Caco-2 (cell line): ENCODE measurements around the gene IL23A. TPM values are rescaled to one million over a fixed set of nuclear protein-coding genes. Genes with fewer than 3 reads are reported as not detected.

Experiments used
- BruUV-seq: library from RNA; stranded (reverse); fragments of 400-500 nt; replicated peaks from 2 replicates; lab custom pipeline; 2021; lab: Mats Ljungman, UMichigan
- CTCF ChIA-PET: fragments of 300-600 bp; sonication (Branson Sonifier 250); formaldehyde crosslinking; loops from one replicate; lab custom pipeline; 2022; ENCODE audit warnings: antibody characterized with exemption; lab: Charles Lee
- POLR2A ChIA-PET: fragments of 300-600 bp; sonication (Branson Sonifier 250); formaldehyde crosslinking; loops from one replicate; lab custom pipeline; 2022; ENCODE audit warnings: antibody characterized with exemption; lab: Charles Lee
- DNase-seq, 2 experiments: peaks; one replicate each; pipeline versions ENCODE4 v3.0.0 to v3.0.0-alpha.2; 2020 to 2022
- H3K27me3 ChIP-seq: replicated peaks from 2 replicates; pipeline ENCODE4 v1.6.0; 2011; ENCODE audit warnings: low read length; ENCODE audit not compliant: control insufficient read depth, insufficient read depth
- H3K36me3 ChIP-seq: 2 replicates; pipeline ENCODE4 v1.5.1; 2011; ENCODE audit warnings: low read length; ENCODE audit not compliant: control insufficient read depth, insufficient read depth
- H3K4me1 ChIP-seq: fragments of 250-450 bp; sonication (Bioruptor Pico); 2 replicates; pipeline ENCODE4 v1.5.1; 2020; ENCODE audit warnings: mild to moderate bottlenecking
- H3K4me3 ChIP-seq: 2 replicates; pipeline ENCODE4 v1.5.1; 2011; ENCODE audit warnings: low read depth, mild to moderate bottlenecking, control low read depth, low read length
- H3K9me3 ChIP-seq: fragments of 250-450 bp; sonication (Bioruptor Pico); 2 replicates; pipeline ENCODE4 v1.5.1; 2020; ENCODE audit warnings: mild to moderate bottlenecking, moderate library complexity
- H3K27ac Mint-ChIP-seq: one replicate; pipeline ENCODE4 v1.8.0; 2022; ENCODE audit warnings: mixed read lengths; ENCODE audit not compliant: unreplicated experiment
- H3K27me3 Mint-ChIP-seq: one replicate; pipeline ENCODE4 v1.8.0; 2022; ENCODE audit warnings: mixed read lengths; ENCODE audit not compliant: insufficient read depth, unreplicated experiment
- H3K36me3 Mint-ChIP-seq: one replicate; pipeline ENCODE4 v1.8.0; 2022; ENCODE audit warnings: mild to moderate bottlenecking, mixed read lengths; ENCODE audit not compliant: insufficient read depth, unreplicated experiment
- H3K4me1 Mint-ChIP-seq: one replicate; pipeline ENCODE4 v1.8.0; 2022; ENCODE audit warnings: low read depth, mixed read lengths; ENCODE audit not compliant: unreplicated experiment
- H3K4me3 Mint-ChIP-seq: one replicate; pipeline ENCODE4 v1.8.0; 2022; ENCODE audit warnings: mild to moderate bottlenecking, moderate library complexity, mixed read lengths; ENCODE audit not compliant: unreplicated experiment
- H3K9me3 Mint-ChIP-seq: one replicate; pipeline ENCODE4 v1.8.0; 2022; ENCODE audit warnings: mixed read lengths; ENCODE audit not compliant: unreplicated experiment
- CTCF ChIP-seq, 2 experiments: fragments of 200-600 bp in 1 of 2; IDR thresholded peaks; 1 replicate in 1 of 2; 2 replicates in 1 of 2; pipeline versions ENCODE4 v1.5.1 to v1.8.0; 2011 to 2022; ENCODE audit warnings: antibody characterized with exemption in 1 of 2, control low read depth in 1 of 2, inconsistent platforms in 1 of 2, low read depth in 1 of 2, low read length in 1 of 2, mild to moderate bottlenecking in 1 of 2, moderate library complexity in 1 of 2; ENCODE audit not compliant: insufficient read depth in 1 of 2, severe bottlenecking in 1 of 2, unreplicated experiment in 1 of 2
- intact Hi-C: fragments of 100-400 bp; cut with micrococcal nuclease; formaldehyde crosslinking; loops from one replicate; pipeline ENCODE4 v1.10.0; 2022; ENCODE audit not compliant: unreplicated experiment
- total RNA-seq: library from RNA; stranded (reverse); gene quantifications from 2 replicates; pipeline ENCODE4 v1.2.3, GENCODE V29; 2022

IL23A gene
- total RNA-seq, 1 experiment from 2014 or later: 0.48 TPM

GRCh38 chr12:56373515-56373914, 34.8 kb downstream of the IL23A start:
- no peak for TF ChIP-seq CTCF (IDR thresholded peaks at IDR 0.05; ENCODE audit: insufficient read depth in 1 of 2, low read depth in 1 of 2, low read length in 1 of 2, severe bottlenecking in 1 of 2, unreplicated experiment in 1 of 2)
- Mint-ChIP-seq H3K36me3 (no peaks in the 10 kb centered on the region), H3K27ac (no peak overlapping the region), H3K27me3 (no peaks in the 10 kb centered on the region), H3K4me1 (peaks cover 15% of the 10 kb centered on the region), H3K4me3 (no peak overlapping the region), H3K9me3 (no peaks in the 10 kb centered on the region)
- intact Hi-C loops: no loop called here
- H3K4me1 ChIP-seq: peaks cover 25% of the 10 kb centered on the region
- H3K9me3 ChIP-seq: peaks cover 9% of the 10 kb centered on the region; the same call in 1 of the 2 replicates
- no peaks in the 10 kb centered on the region for H3K27me3 ChIP-seq
- ChIA-PET POLR2A (no interaction called here), CTCF (interaction anchor here (1.5 kb wide), 1 partner anchor 13 kb away, joined by 3 read pairs; the partner anchor contains the start of gene STAT2)
- no peak overlapping the region for H3K4me3 ChIP-seq
- H3K36me3 ChIP-seq: no peaks in the 10 kb centered on the region
- BruUV-seq: no TSS peak
- no peak for DNase-seq

DNA sequence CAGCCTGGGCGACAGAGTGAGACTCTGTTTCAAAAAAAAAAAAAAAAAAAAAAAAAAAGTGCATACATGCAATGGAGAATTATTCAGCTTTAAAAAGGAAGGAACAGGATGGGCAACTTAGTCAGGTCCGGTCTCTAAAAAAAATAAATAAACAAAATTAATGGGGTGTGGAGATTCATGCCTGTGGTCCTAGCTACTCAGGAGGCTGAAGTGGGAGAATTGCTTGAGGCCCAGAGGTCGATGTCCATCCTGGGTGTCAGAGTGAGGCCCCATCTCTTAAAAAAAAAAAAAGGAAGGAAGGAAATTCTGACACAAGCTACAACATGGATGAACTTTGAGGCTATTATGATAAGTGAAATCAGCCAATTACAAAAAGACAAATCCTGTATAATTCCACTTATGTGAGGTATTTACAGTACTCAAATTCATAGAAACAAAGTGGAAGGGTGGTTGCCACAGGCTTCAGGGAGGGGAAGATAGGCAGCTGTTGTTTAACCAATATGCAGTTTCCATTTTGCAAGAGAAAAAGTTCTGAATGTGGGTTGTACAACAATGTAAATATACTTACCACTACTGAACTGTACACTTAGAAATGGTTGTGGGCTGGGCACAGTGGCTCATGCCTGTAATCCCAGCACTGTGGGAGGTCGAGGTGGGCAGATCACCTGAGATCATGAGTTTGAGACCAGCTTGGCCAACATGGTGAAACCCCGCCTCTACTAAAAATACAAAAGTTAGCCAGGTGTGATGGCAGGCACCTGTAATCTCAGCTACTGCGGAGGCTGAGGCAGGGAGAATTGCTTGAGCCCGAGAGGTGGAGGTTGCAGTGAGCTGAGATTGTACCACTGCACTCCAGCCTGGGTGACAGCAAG, 36.3 kb downstream of the IL23A start:
- BruUV-seq: no TSS peak
- peak in 1 of 2 experiments; percentile 27 for DNase-seq
- Mint-ChIP-seq H3K4me3 (no peak overlapping the region), H3K27ac (no peak overlapping the region), H3K9me3 (no peaks in the 10 kb centered on the region), H3K27me3 (no peaks in the 10 kb centered on the region), H3K4me1 (peaks cover 15% of the 10 kb centered on the region), H3K36me3 (no peaks in the 10 kb centered on the region)
- TF ChIP-seq CTCF (IDR thresholded peaks at IDR 0.05; ENCODE audit: insufficient read depth in 1 of 2, low read depth in 1 of 2, low read length in 1 of 2, severe bottlenecking in 1 of 2, unreplicated experiment in 1 of 2): no peak
- intact Hi-C loops: no loop called here
- ChIA-PET CTCF (interaction anchor here (0.7 to 1.5 kb wide), 3 partner anchors 15 to 145 kb away, joined by 3 to 5 read pairs (median 3); partner anchors contain the start of gene STAT2), POLR2A (interaction anchor here (0.6 to 1.2 kb wide), 4 partner anchors 15 to 273 kb away, joined by 5 to 16 read pairs (median 7); partner anchors contain the start of genes CNPY2 and STAT2)
- H3K4me3 ChIP-seq: no peak overlapping the region
- H3K36me3 ChIP-seq: no peaks in the 10 kb centered on the region
- H3K9me3 ChIP-seq: peaks cover 9% of the 10 kb centered on the region; the same call in 1 of the 2 replicates
- no peaks in the 10 kb centered on the region for H3K27me3 ChIP-seq
- H3K4me1 ChIP-seq: peaks cover 25% of the 10 kb centered on the region

GRCh38 chr12:56375598-56376434, 37.1 kb downstream of the IL23A start:
- Mint-ChIP-seq H3K27ac (peak overlapping the region; percentile 61), H3K36me3 (no peaks in the 10 kb centered on the region), H3K4me3 (no peak overlapping the region), H3K27me3 (no peaks in the 10 kb centered on the region), H3K4me1 (peaks cover 15% of the 10 kb centered on the region), H3K9me3 (no peaks in the 10 kb centered on the region)
- Histone ChIP-seq H3K36me3 (no peaks in the 10 kb centered on the region), H3K9me3 (peaks cover 9% of the 10 kb centered on the region; the same call in 1 of the 2 replicates), H3K4me3 (no peak overlapping the region), H3K27me3 (no peaks in the 10 kb centered on the region), H3K4me1 (peaks cover 25% of the 10 kb centered on the region)
- intact Hi-C loops: no loop called here
- ChIA-PET POLR2A (interaction anchor here (0.7 to 1.2 kb wide), 2 partner anchors 59 to 60 kb away, joined by 5 to 6 read pairs; partner anchors contain the start of gene CNPY2), CTCF (interaction anchor here (1.3 kb wide), 1 partner anchor 88 kb away, joined by 5 read pairs; no protein-coding TSS in a partner anchor)
- BruUV-seq: no TSS peak
- no peak for DNase-seq
- TF ChIP-seq CTCF (IDR thresholded peaks at IDR 0.05; ENCODE audit: insufficient read depth in 1 of 2, low read depth in 1 of 2, low read length in 1 of 2, severe bottlenecking in 1 of 2, unreplicated experiment in 1 of 2): no peak
